NT2/D1 (cell line): ENCODE results near the gene NVL.
"Not testable (repeated sequence)": the region's sequence is repeated elsewhere in the genome, so short reads cannot be mapped to it uniquely, and the experiment has no call there.

Experiments
- DNase-seq: peaks from one replicate; pipeline ENCODE4 v3.0.0-alpha.2; 2011; ENCODE audit warnings: low read depth, low spot score
- H3K27me3 ChIP-seq: 2 replicates; pipeline ENCODE4 v1.6.0; 2011; ENCODE audit warnings: mild to moderate bottlenecking; ENCODE audit not compliant: insufficient read length, insufficient read depth
- H3K36me3 ChIP-seq: 2 replicates; pipeline ENCODE4 v1.6.1; 2011; ENCODE audit warnings: mild to moderate bottlenecking, low read length, mixed read lengths; ENCODE audit not compliant: insufficient read depth, insufficient read length
- H3K4me1 ChIP-seq: 2 replicates; pipeline ENCODE4 v1.5.1; 2011; ENCODE audit not compliant: insufficient read depth, insufficient read length
- H3K4me3 ChIP-seq: 2 replicates; pipeline ENCODE4 v1.5.1; 2011; ENCODE audit warnings: low read depth; ENCODE audit not compliant: insufficient read length
- H3K9ac ChIP-seq: 2 replicates; pipeline ENCODE4 v1.6.0; 2011; ENCODE audit warnings: low read depth; ENCODE audit not compliant: insufficient read length
- H3K9me3 ChIP-seq: 2 replicates; pipeline ENCODE4 v1.5.1; 2011; ENCODE audit warnings: mild to moderate bottlenecking, low read length; ENCODE audit not compliant: insufficient read depth
- SUZ12 ChIP-seq: IDR thresholded peaks from 2 replicates; pipeline ENCODE4 v1.6.1; 2011; ENCODE audit not compliant: insufficient read length, insufficient read depth; ENCODE audit errors: extremely low read depth
- YY1 ChIP-seq: IDR thresholded peaks from 2 replicates; pipeline ENCODE4 v1.6.1; 2011; ENCODE audit not compliant: insufficient read length, insufficient read depth
- ZNF274 ChIP-seq: IDR thresholded peaks from 2 replicates; pipeline ENCODE4 v1.6.1; 2011; ENCODE audit warnings: mild to moderate bottlenecking, low read depth, low read length

Gene NVL

DNA sequence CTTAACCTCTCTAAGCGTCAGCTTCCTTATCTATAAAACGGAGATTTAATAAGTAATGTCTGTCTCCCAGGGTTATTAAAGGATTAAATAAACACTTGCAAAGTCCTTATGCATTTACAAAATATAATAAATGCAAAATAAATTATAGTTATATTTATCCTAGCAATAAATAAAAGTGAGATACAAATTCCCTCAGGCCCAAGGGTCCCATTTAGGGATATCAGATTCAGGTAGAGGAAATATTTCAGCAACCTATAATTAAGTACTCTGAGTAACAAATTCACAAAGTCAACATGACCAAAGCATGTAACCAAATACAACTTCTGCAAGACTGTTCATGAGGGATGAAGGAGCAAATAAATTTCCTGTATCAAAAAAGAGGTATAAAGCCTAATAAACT is 17.9 kb downstream of the NVL start:
- no peak overlapping the region for H3K9ac ChIP-seq
- no peak for TF ChIP-seq SUZ12
- TF ChIP-seq YY1: no peak
- TF ChIP-seq ZNF274: no peak
- peaks cover 85% of the 10 kb centered on the region for H3K36me3 ChIP-seq
- H3K27me3 ChIP-seq: no peaks in the 10 kb centered on the region
- DNase-seq: no peak
- H3K9me3 ChIP-seq: no peaks in the 10 kb centered on the region
- H3K4me1 ChIP-seq: no peaks in the 10 kb centered on the region
- no peak overlapping the region for H3K4me3 ChIP-seq

DNA sequence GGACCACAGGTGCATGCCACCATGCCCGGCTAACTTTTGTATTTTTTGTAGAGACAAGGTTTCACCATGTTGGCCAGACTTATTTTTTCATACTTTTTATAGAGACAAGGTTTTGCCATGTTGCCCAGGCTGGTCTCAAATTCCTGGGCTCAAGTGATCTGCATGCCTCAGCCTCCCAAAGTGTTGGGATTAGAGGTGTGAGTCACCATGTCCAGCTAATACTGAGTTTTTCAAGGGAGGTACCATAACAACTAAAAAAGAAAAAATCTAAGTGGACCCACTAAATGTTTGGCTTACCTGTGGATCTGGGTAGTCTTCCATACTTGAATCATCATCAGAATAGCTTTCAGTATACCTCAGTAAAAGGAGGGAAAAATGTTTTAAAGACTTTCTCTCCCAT is 18.5 kb downstream of the NVL start:
- H3K27me3 ChIP-seq, DNase-seq, H3K4me1 ChIP-seq, H3K9ac ChIP-seq, H3K9me3 ChIP-seq, H3K4me3 ChIP-seq: not testable (repeated sequence)
- H3K36me3 ChIP-seq: peaks cover 85% of the 10 kb centered on the region

DNA sequence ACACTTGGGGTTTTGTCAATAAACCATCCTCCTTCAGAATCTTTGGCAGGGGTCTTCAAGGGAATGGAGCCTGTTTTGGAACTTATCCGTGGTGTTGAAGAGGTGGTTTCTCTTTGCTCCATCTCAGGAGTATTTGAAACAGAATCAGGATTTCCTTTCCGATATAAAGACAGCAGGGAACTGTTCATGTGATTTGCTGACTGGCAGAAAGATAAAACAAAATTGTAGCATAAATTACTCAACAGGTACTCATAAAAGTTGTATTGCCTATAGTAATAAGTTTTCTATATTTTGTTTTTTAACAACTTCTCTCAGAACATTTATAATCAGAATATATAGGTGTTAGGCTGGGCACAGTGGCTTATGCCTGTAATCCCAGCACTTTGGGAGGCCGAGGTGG is 21.9 kb downstream of the NVL start:
- TF ChIP-seq ZNF274 (no peak), YY1 (no peak), SUZ12 (no peak)
- Histone ChIP-seq H3K9me3 (no peaks in the 10 kb centered on the region), H3K9ac (no peak overlapping the region), H3K4me3 (no peak overlapping the region), H3K36me3 (peaks cover 81% of the 10 kb centered on the region), H3K4me1 (no peaks in the 10 kb centered on the region), H3K27me3 (no peaks in the 10 kb centered on the region)
- no peak for DNase-seq

DNA sequence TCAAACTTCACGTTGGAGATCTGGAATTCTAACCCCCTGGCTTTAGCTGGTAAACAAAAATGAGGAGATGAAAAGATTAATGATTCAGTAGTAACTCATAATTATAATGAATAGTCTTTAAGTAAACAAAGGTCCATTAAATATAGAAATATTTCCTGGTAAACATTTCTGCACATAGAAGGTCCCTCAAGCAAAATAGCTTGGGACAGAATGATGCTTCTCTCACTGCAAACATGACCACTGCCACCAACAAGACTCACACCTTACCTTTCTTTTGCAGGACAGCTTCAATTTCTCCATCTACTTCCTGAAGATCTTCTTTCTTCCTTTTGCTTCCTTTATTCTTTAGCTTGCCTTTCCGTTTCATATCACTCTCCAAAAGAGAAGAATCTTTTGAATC is 25.2 kb downstream of the NVL start:
- TF ChIP-seq SUZ12: no peak
- no peak for TF ChIP-seq YY1
- no peak for TF ChIP-seq ZNF274
- DNase-seq: no peak
- H3K9ac ChIP-seq: no peak overlapping the region
- H3K4me1 ChIP-seq: no peaks in the 10 kb centered on the region
- no peak overlapping the region for H3K4me3 ChIP-seq
- peaks cover 86% of the 10 kb centered on the region for H3K36me3 ChIP-seq
- no peaks in the 10 kb centered on the region for H3K27me3 ChIP-seq
- no peaks in the 10 kb centered on the region for H3K9me3 ChIP-seq

DNA sequence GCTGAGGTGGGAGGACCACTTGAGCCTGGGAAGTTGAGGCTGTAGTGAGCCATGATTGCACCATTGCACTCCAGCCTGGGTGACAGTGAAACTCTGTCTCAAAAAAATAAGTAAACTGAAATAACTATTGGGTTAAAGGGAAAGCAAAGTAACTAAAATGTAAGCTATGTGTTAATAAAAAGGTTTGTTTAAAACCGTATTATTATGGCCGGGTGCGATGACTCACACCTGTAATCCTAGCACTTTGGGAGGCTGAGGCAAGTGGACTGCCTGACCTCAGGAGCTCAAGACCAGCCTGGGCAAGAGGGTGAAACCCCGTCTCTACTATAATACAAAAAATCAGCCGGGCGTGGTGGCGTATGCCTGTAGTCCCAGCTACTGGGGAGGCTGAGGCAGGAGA is 27.0 kb downstream of the NVL start:
- no peak for TF ChIP-seq YY1
- TF ChIP-seq SUZ12: no peak
- no peak for TF ChIP-seq ZNF274
- H3K4me1 ChIP-seq: no peaks in the 10 kb centered on the region
- no peaks in the 10 kb centered on the region for H3K27me3 ChIP-seq
- no peak overlapping the region for H3K9ac ChIP-seq
- H3K4me3 ChIP-seq: no peak overlapping the region
- peaks cover 91% of the 10 kb centered on the region for H3K36me3 ChIP-seq
- DNase-seq: no peak
- H3K9me3 ChIP-seq: no peaks in the 10 kb centered on the region

DNA sequence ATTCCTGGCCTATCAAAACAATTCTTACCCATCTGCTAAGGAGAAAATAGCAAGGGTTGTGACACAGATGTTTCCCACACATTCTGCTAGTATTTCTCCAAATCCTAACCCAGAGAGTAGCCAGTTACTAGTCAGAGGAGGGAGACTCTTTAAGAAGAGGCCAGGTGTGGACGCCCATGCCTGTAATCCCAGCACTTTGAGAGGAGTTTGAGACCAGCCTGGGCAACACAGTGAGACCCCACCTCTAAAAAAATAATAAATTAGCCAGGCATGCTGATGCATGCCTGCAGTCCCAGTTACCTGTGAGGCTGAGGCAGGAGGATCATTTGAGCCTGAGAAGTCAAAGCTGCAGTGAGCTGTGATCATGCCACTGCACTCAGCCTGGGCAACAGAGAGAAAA is 28.6 kb downstream of the NVL start:
- H3K9ac ChIP-seq: no peak overlapping the region
- no peaks in the 10 kb centered on the region for H3K9me3 ChIP-seq
- no peak for DNase-seq
- H3K4me1 ChIP-seq: no peaks in the 10 kb centered on the region
- peaks cover 89% of the 10 kb centered on the region for H3K36me3 ChIP-seq
- no peak overlapping the region for H3K4me3 ChIP-seq
- TF ChIP-seq ZNF274 (no peak), SUZ12 (no peak), YY1 (no peak)
- no peaks in the 10 kb centered on the region for H3K27me3 ChIP-seq

DNA sequence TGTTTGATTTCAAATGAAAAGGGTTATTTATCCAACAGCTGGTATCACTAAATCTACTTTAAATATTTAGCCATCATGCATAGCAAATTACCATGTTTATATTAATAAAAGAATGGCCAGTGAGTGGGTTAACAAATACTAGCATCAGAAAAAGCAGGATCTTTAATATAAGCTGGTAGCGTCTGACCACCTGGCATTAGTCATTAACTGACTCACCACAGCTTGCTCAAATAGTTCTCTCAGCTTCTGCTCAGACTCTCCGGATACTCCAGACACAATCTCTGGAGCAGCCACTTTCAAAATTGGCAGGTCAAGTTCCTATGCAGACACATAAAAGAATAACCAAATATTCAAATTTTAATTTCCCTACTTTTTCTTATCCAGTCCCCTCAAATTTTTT is 29.6 kb downstream of the NVL start:
- H3K27me3 ChIP-seq: no peaks in the 10 kb centered on the region
- DNase-seq: no peak
- peaks cover 94% of the 10 kb centered on the region for H3K36me3 ChIP-seq
- no peak overlapping the region for H3K4me3 ChIP-seq
- TF ChIP-seq ZNF274 (no peak), SUZ12 (no peak), YY1 (no peak)
- no peak overlapping the region for H3K9ac ChIP-seq
- H3K4me1 ChIP-seq: no peaks in the 10 kb centered on the region
- H3K9me3 ChIP-seq: no peaks in the 10 kb centered on the region
